GM19395 (cell line): ENCODE measurements around the gene PGRMC2.

ENCODE experiments used
- ATAC-seq: cut with Tn5 transposase; IDR thresholded peaks from one replicate; pipeline ENCODE4 v1.9.1; 2021; ENCODE audit warnings: mild to moderate bottlenecking, moderate library complexity; ENCODE audit not compliant: unreplicated experiment

The PGRMC2 gene

DNA sequence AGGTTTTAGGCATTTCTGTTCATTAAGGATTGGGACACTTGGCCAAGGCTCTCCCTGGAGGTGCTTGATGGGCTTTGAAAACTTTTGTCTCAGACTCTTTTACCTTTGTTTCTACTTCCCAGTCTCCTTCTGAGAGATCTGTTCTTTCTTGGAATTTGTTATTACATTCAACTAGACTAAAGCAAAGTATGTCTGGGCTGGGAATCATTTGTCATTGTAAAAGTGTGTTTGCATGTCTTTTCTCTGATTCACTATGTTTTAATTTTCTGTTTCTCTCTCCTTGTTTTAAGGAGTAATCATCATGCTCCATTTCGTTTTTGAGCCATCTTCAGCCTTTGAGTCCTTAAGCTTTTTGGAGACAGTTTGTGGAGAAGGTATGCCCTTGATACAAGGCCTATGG, 12.2 kb upstream of the PGRMC2 start:
- no peak for ATAC-seq

DNA sequence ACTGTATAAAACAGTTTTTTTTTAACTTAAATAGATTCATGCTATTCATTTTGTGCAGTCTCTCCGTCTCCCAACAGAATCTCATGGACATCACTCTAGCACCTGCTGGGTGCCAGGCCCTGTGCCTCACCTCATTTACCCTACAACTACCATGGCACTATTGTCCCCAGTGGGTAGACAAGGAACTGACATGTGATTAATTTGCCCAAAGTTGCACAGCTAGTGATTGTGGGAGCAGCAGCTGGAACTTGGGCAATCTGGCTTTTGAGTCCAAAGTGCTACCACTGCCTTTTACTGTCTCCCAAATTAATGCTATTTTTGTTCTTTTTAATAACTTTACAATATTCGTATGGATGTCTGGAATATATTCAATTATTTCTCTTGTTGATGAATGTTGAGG, 11.2 kb upstream of the PGRMC2 start:
- ATAC-seq: peak; percentile 58

DNA sequence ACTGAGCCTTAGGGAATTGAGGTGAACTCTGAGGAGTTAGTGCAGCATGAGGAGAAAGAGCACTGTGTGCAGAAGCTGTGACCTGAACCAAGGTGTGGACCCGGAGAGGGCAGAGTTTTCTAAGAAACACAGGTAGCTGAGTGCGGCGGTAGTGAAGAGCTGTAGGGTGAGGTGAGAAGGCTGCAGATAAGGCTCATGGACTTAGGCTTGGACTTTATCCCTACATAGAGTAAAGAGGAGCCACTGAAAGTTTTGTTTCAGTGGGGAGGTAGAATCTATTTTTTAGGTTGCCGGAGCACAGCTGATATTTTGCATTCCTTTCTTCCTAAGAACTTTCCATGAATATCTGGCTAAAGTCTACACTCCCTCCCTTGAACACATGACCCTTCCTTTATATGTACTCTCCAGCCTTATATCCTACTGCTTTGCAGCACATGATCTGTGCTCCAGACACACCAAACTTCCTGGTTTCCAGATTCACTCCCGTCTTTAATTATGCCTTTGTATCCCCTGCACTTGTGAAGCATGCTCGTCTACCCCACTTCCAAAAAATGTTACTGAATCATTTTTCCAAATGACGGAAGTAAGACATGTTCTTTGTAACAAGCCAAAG, 10.6 kb upstream of the PGRMC2 start:
- ATAC-seq: no peak

DNA sequence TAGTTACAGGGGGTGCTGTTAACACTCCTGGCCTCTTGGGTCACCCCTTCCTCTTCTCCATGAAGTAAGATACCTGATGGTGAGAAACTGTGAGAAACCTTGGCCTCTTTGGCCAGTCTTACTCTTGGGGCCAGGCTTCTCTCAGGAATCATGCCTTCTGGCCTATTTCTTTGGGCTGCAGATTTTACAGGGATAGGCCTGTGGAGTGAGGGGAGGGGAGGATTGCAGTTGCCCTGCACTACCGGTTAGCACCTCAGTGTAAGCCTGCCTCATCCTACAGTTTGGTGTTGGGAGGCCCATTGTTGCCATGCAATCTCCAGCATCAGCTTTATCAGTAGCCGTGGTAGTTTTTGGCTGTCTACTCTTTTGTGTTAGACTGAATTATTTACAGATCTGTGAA, 7.6 kb upstream of the PGRMC2 start:
- ATAC-seq: no peak

DNA sequence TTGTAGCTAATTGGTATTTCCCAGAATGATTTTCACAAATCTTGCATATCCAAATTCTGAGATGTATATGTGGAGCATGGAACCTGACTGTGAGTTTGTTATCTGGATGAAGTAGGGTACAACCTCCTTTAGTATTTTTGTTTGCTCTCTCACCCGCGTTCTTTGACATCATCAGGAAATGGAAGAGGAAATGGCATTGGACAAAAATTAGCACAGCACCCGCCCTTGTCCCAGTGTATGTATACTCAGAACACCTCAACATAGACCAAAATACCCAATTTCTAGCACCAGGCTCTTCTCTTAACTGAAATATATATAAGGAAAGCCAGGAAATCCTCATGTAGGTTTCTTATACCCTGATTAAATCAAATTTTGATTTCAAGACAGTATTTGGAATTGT, 6.9 kb upstream of the PGRMC2 start:
- no peak for ATAC-seq

DNA sequence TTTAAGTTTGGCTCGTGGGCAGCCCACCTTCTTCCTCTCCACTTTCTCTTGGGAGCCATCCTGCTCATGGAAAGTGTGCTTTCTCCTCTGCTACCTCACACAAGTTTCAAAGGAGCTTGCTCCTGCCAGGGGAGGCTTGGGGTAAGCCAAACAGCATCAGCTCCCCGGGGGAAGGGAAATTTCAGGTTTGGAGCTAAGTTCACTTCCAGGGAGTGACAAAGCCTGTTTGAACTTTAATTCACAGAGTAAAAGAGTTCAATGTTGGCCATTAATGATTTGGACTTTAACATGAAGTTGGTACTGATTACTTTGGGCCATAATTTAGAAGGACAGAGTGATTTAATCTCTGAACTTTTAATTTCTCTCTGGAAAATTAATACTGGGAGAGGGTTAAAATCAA, 4.7 kb upstream of the PGRMC2 start:
- no peak for ATAC-seq

- ATAC-seq: no peak
Measured at GRCh38 chr4:128291096-128291495, 3.5 kb upstream of the PGRMC2 start.

DNA sequence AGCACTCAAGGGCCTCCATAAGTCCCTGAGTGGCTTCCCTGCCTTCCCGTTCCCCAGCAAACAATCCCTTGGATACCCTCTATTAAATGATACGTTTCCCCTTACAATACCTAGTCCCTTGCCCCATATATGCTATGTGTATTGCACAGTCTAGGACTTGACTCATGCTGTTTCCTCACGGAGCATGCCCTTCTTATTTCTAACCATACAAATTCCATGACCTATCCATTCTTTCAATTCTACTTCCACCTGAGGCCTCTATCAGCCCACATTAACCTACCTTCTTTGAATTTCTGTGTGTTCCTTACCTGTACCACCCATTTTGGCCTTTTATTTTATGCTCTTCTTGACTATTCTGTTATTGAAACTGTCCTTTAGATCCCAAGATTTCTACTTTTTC, 2.9 kb upstream of the PGRMC2 start:
- no peak for ATAC-seq

- no peak for ATAC-seq
Measured at GRCh38 chr4:128289523-128290158, 2.0 kb upstream of the PGRMC2 start.

DNA sequence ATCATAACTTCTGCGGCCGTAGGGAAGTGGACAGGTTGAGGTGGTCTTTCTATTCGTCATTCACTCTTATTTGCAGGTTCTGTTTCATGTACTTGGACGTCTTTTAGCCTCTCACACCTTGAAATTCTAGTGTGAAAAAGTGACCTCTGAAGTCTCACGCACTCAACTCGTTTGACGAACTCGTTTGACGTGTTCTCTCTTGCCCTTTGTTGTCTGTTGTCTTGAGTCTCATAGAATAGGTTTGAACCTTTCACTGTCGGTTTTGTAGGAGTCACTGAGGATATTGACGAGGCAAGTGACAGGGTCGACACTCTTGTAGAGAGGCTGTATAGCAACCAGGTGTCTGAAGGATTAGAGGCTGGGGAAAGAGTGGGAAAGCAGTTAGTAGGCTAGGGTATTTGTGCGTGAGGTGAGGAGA, 1.1 kb upstream of the PGRMC2 start:
- no peak for ATAC-seq

- ATAC-seq: peak; percentile 79
Measured at GRCh38 chr4:128287871-128288688, 467 bp upstream of the PGRMC2 start.

DNA sequence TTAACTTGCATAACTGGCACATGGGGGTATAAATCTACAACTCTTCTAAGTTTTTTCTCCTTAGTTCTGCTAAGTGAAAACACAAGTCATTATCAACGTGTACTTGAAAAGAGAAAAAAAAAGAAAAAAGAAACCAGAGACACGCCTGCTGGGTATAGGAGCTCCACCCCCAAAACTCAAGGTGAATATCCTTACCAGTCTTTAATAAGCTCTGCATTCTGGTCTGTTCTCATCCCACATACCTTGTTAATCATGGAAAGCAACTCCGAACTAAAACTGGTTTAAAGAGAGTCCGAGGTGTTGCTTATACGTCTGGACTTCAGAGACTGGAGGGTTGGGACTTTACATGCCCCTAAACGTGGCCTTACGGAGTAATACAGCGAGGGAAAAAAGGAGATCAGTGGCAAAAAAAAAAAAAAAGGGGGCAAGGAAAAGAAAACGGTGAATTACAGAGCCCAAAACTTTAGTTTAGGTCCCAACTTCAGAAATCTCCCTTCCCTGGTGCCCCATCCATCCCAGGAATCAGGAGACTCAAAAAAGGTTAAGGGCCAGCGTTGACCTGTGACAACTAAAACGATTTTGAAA, 1.0 kb downstream of the PGRMC2 start:
- ATAC-seq: peak; percentile 28

- no peak for ATAC-seq
Measured at GRCh38 chr4:128285085-128285997, 2.3 kb downstream of the PGRMC2 start.

- ATAC-seq: no peak
Measured at GRCh38 chr4:128284317-128284716, 3.3 kb downstream of the PGRMC2 start.

GRCh38 chr4:128283071-128283470, 4.5 kb downstream of the PGRMC2 start:
- no peak for ATAC-seq

- no peak for ATAC-seq
Measured at GRCh38 chr4:128282516-128282915, 5.1 kb downstream of the PGRMC2 start.

- ATAC-seq: no peak
Measured at GRCh38 chr4:128281354-128281753, 6.3 kb downstream of the PGRMC2 start.

DNA sequence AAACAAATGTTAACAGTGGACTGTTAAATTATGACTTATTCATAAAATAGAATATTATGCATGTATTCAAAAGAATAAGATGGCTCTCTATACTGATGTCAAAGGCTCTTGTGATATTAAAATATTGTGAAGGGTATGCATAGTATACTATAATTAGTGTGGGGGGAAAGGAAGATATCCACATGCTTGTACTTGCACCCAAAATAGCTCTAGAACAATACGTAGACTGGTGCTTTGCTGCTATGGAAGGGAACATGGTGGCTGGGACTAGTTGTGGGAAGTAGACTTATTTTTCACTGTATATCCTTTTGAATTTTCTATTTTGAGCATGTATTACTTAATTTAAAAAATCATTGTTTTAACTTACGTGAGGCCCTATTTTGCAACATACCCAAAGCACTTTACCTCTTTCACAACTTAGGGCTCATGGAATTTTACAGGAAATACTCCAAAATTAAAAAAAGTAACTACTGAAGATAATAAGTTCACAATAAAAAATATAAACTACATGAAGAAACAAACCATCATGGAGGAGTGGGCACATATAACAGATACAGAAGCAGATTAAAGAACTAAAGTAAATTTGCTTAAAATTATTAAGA, 7.9 kb downstream of the PGRMC2 start:
- ATAC-seq: no peak

DNA sequence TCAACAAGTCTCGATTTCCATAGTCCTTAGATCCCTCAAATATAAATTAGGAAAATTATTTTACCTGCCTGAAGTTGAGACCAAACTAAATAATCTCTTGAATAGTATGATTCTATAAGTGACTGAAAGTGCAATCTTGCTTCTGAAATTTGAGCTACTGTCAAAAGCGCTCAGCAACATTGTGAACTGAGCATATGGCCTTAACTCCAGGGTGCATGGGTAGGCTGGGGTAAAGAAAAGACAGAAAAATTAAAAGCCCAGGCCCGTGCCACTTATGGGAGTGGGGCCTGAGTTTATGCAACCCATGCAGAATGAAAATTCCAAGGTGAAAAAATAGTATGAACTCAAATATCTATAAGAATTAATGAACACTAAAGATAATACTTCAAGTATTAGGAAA, 9.8 kb downstream of the PGRMC2 start:
- ATAC-seq: no peak

GRCh38 chr4:128275346-128275745, 12.3 kb downstream of the PGRMC2 start:
- ATAC-seq: no peak
